Smooth muscle cell (in vitro differentiated cells): ENCODE data around the gene CSNK2A3. TPM values are rescaled to one million over a fixed set of nuclear protein-coding genes. Genes with fewer than 3 reads are reported as not detected.
A peak's percentile ranks its signal among the peaks of the same experiment; 100 is the strongest.

Experiments
- DNase-seq: peaks from one replicate; lab custom pipeline; 2025; ENCODE audit not compliant: unreplicated experiment; lab: John Stamatoyannopoulos, UW
- H2AFZ ChIP-seq: fragments of 200-600 bp; sonication (generic); 2 replicates; pipeline ENCODE4 v1.6.0; 2016; ENCODE audit warnings: antibody characterized with exemption, low read depth, mild to moderate bottlenecking
- H3F3A ChIP-seq: fragments of 200-600 bp; sonication (generic); 2 replicates; pipeline ENCODE4 v1.6.0; 2017; ENCODE audit warnings: antibody characterized with exemption, low read depth
- H3K27ac ChIP-seq: fragments of 200-600 bp; sonication (generic); 2 replicates; pipeline ENCODE4 v1.5.1; 2016; ENCODE audit warnings: low read depth, mild to moderate bottlenecking
- H3K27me3 ChIP-seq: fragments of 200-600 bp; sonication (generic); 2 replicates; pipeline ENCODE4 v1.6.1; 2016; ENCODE audit warnings: low read depth, mild to moderate bottlenecking
- H3K36me3 ChIP-seq: fragments of 200-600 bp; sonication (generic); 2 replicates; pipeline ENCODE4 v1.5.1; 2016; ENCODE audit warnings: low read depth
- H3K4me1 ChIP-seq: fragments of 200-600 bp; sonication (generic); 2 replicates; pipeline ENCODE4 v1.5.1; 2016; ENCODE audit warnings: low read depth
- H3K4me2 ChIP-seq: fragments of 200-600 bp; sonication (generic); 2 replicates; pipeline ENCODE4 v1.6.0; 2016; ENCODE audit warnings: mild to moderate bottlenecking
- H3K4me3 ChIP-seq: fragments of 200-600 bp; sonication (generic); 2 replicates; pipeline ENCODE4 v1.5.1; 2016; ENCODE audit warnings: mild to moderate bottlenecking
- H3K79me2 ChIP-seq: fragments of 200-600 bp; sonication (generic); 2 replicates; pipeline ENCODE4 v1.6.0; 2016; ENCODE audit warnings: low read depth, mild to moderate bottlenecking
- H3K9ac ChIP-seq: fragments of 200-600 bp; sonication (generic); 2 replicates; pipeline ENCODE4 v1.6.0; 2016; ENCODE audit warnings: low read depth
- H3K9me3 ChIP-seq: fragments of 200-600 bp; sonication (generic); replicated peaks from 2 replicates; pipeline ENCODE4 v1.5.1; 2016; ENCODE audit warnings: low read depth
- H4K20me1 ChIP-seq: fragments of 200-600 bp; sonication (generic); 2 replicates; pipeline ENCODE4 v1.6.0; 2016; ENCODE audit warnings: low read depth
- WGBS: methylation state at CpG from one replicate; pipeline ENCODE4 v1.1.7; 2016; ENCODE audit warnings: low lambda C conversion rate; 5-methylcytosine and 5-hydroxymethylcytosine counted together
- polyA plus RNA-seq: library from polyadenylated mRNA; unstranded; fragments of >200 nt; fragmentation: Nextera tagmentation; extraction: Ambion mirVana; gene quantifications from 2 replicates; pipeline ENCODE4 v1.2.1, GENCODE V29; 2016
- total RNA-seq: library from RNA; depleted of rRNA; stranded (reverse); fragments of >200 nt; gene quantifications from 2 replicates; pipeline ENCODE4 v1.2.3, GENCODE V29; 2014
- TF ChIP-seq, protein P1 (sequence below): fragments of 200-600 bp; sonication (generic); IDR thresholded peaks from 2 replicates; pipeline ENCODE4 v1.5.1; 2017; ENCODE audit warnings: borderline replicate concordance, mild to moderate bottlenecking, antibody characterized with exemption; ENCODE audit not compliant: insufficient read depth, poor library complexity, severe bottlenecking

Gene CSNK2A3
- total and polyA plus RNA-seq, 2 experiments from 2014 or later = 1.0 to 1.1 TPM

DNA sequence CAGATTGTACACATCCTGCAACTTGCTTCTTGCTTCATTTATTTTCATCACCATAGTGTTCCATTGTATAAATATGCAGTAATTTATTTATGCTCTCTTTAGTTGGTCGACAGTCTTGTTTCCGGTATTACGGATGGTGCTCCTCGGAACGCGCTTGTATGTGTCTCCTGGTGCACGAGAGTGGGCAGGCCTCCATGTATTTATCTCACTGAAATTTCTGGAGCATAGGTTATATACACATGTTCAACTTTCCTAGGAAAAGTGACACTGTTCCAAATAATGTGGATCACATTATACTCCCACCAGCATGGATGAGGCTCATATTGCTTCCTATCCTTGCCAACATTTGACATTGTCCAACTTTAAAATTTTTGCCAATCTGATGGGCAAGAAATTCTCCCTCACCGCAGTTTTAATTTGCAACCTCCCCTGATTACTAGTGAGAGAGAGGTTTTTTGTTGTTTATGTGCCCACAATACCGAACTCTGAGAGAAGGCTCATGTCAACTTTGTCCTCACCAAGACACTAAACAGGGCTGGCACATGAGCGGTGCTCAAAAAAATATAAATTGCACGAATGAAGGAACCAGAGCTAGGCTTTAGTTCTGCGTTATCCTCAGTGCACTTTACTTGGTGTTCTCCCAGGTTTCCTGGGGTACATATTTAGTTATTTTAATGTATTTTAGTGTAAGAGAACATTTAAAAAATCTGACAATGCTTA, 3.8 kb downstream of the CSNK2A3 start:
- Histone ChIP-seq H3K4me3 (no peak overlapping the region), H3K4me1 (peaks cover 12% of the 10 kb centered on the region), H2AFZ (no peak overlapping the region), H3K27ac (no peak overlapping the region), H3K9ac (no peak overlapping the region), H4K20me1 (no peaks in the 10 kb centered on the region), H3K4me2 (peak overlapping the region; percentile 56), H3K27me3 (no peaks in the 10 kb centered on the region), H3K36me3 (no peaks in the 10 kb centered on the region), H3K79me2 (no peaks in the 10 kb centered on the region), H3K9me3 (no peaks in the 10 kb centered on the region), H3F3A (no peaks in the 10 kb centered on the region)
- WGBS = 74% methylated on average over 12 of the region's 12 CpGs
- TF ChIP-seq, protein P1, sequence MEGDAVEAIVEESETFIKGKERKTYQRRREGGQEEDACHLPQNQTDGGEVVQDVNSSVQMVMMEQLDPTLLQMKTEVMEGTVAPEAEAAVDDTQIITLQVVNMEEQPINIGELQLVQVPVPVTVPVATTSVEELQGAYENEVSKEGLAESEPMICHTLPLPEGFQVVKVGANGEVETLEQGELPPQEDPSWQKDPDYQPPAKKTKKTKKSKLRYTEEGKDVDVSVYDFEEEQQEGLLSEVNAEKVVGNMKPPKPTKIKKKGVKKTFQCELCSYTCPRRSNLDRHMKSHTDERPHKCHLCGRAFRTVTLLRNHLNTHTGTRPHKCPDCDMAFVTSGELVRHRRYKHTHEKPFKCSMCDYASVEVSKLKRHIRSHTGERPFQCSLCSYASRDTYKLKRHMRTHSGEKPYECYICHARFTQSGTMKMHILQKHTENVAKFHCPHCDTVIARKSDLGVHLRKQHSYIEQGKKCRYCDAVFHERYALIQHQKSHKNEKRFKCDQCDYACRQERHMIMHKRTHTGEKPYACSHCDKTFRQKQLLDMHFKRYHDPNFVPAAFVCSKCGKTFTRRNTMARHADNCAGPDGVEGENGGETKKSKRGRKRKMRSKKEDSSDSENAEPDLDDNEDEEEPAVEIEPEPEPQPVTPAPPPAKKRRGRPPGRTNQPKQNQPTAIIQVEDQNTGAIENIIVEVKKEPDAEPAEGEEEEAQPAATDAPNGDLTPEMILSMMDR = no peak
- no peak for DNase-seq

DNA sequence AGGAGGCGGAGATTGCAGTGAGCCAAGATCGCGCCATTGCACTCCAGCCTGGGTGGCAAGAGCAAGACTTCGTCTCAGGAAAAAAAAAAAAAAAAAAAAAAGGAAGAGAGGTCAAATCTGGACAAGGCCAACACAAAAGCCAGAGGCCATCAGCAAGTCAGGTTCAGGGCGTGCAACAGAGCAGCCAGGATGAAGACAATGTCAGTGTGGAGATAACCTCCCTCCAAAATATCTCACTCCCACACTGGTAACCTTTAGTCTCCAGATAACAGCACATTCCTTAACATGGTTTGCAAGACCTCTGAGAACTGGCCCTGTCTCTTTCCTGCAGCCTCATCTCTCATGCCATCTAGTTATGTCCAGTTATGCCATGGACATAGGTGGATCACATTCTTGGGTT, 4.7 kb downstream of the CSNK2A3 start:
- WGBS = 96% methylated on average over 5 of the region's 5 CpGs
- H4K20me1 ChIP-seq = no peaks in the 10 kb centered on the region
- H3K9me3 ChIP-seq = no peaks in the 10 kb centered on the region

DNA sequence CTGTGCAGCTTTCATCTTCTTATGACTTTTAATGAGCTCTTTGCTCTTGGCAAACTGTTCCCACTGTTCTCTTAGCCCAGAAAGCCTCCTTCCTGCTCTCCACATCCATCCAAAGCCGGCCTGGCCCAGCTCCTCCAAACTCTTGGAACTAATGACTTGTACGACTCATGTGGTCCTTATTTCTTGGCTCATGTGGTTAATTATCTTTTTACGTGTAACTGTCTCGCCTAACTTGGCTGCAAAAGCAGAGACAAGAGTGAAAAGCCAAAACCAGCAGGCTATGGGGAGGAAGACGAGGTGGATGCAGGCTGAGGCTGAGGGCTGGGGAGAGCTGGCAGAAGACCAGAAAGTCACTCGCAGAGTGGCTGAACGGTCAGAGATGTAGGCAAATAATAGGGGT, 5.5 kb downstream of the CSNK2A3 start:
- Histone ChIP-seq H3F3A (no peaks in the 10 kb centered on the region), H3K9me3 (no peaks in the 10 kb centered on the region), H2AFZ (no peak overlapping the region), H4K20me1 (no peaks in the 10 kb centered on the region), H3K79me2 (no peaks in the 10 kb centered on the region), H3K4me1 (peaks cover 12% of the 10 kb centered on the region), H3K4me2 (no peak overlapping the region), H3K27me3 (no peaks in the 10 kb centered on the region), H3K4me3 (no peak overlapping the region), H3K36me3 (no peaks in the 10 kb centered on the region), H3K27ac (no peak overlapping the region), H3K9ac (no peak overlapping the region)
- WGBS = 65% methylated on average over 7 of the region's 7 CpGs
- no peak for DNase-seq
- TF ChIP-seq, protein P1 = no peak

More for the DNA sequence above, 4.7 kb downstream of the CSNK2A3 start:
- H2AFZ ChIP-seq = no peak overlapping the region
- peak overlapping the region; percentile 56 for H3K4me2 ChIP-seq
- no peak overlapping the region for H3K27ac ChIP-seq
- H3K4me1 ChIP-seq = peaks cover 12% of the 10 kb centered on the region
- H3K4me3 ChIP-seq = no peak overlapping the region
- H3K79me2 ChIP-seq = no peaks in the 10 kb centered on the region
- H3K27me3 ChIP-seq = no peaks in the 10 kb centered on the region
- no peak overlapping the region for H3K9ac ChIP-seq
- DNase-seq = no peak
- TF ChIP-seq, protein P1 = no peak
- no peaks in the 10 kb centered on the region for H3F3A ChIP-seq
- no peaks in the 10 kb centered on the region for H3K36me3 ChIP-seq

DNA sequence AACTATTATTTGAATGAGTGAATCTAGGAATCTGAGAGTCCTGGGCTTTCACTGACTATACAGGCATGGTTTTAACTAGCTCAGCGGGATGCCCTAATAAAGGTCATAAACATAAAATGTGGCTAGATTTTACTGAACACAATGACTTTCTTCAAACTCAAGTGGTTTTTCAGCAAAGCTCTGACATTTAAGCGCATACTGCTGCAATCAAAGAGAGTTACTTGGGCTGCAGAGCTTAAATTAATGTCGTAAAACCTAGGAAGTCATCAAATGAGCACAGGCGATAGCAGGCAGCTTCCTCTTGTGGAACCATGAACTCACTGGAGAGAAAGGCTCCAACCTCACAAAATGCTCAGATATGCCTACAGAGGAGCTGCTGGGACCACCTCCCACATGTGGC, 6.7 kb downstream of the CSNK2A3 start:
- WGBS = 41% methylated on average over 4 of the region's 4 CpGs
- TF ChIP-seq, protein P1 = no peak

More for the DNA sequence above, 6.7 kb downstream of the CSNK2A3 start:
- H3K4me3 ChIP-seq = no peak overlapping the region
- peaks cover 12% of the 10 kb centered on the region for H3K4me1 ChIP-seq
- no peaks in the 10 kb centered on the region for H3F3A ChIP-seq
- no peaks in the 10 kb centered on the region for H3K27me3 ChIP-seq
- no peak for DNase-seq
- H3K36me3 ChIP-seq = no peaks in the 10 kb centered on the region
- no peaks in the 10 kb centered on the region for H4K20me1 ChIP-seq
- H2AFZ ChIP-seq = no peak overlapping the region
- no peaks in the 10 kb centered on the region for H3K9me3 ChIP-seq
- no peak overlapping the region for H3K27ac ChIP-seq
- H3K9ac ChIP-seq = no peak overlapping the region
- H3K4me2 ChIP-seq = no peak overlapping the region
- no peaks in the 10 kb centered on the region for H3K79me2 ChIP-seq
